ENCODE results near the gene SETD7. TPM values are rescaled to one million over a fixed set of nuclear protein-coding genes. Genes with fewer than 3 reads are reported as not detected.

SETD7 gene
- total and polyA plus RNA-seq, 2 donors from 2014 or later = 6.5 to 29.1 TPM

DNA sequence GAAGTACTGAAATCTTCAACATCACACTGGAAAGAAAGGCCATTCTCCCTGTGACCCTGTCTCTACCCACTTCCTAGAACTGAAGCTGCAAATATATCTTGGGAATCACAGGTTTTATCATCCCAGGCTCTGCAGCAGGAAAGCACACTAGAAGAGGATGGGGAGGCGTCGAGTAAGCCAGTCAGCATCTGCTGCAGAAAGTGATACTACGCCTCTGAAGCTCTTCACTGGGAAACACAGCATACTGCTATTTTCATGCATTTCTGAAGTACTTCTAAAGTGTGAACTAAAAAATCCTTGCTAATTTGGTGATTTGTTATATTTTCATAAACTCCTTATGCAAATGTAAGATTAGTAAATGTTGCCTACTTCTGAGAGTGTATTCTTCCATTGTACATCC lies 73.0 kb downstream of the SETD7 start:
- peaks cover 0 to 2% (median 0%) of the 10 kb centered on the region in 3 donors for H3K36me3 ChIP-seq (ENCODE audit: control insufficient read depth in 2 of 3, insufficient read depth in 3 of 3, low read length in 3 of 3)
- intact Hi-C loops (cut with DNase I) = no loop called here
- FAIRE-seq = no peak

DNA sequence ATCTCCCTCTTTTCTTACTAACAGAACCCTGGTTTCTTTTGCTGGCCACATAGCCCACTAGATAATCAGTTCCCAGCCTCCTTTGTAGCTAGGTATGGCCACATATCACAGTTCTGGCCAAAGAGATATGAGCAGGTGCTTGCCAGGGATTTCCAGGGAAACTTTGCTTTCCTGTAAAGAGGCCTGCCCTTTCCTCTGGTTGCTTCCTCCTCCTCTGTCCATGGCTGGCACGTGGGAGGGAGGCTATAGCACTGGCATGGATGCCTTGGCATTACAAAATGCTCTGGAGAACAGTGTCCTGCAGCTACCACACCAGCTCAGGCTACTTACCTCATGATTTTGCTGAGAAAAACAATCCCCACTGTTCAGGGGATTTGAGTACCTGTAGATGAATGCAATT lies 74.6 kb downstream of the SETD7 start:
- Histone ChIP-seq H3K4me3 (ENCODE audit: low read length in 3 of 3) (no peak overlapping the region), H3K9ac (ENCODE audit: low read length in 3 of 3) (no peak overlapping the region), H3K27me3 (ENCODE audit: control insufficient read depth, insufficient read depth, low read length) (no peaks in the 10 kb centered on the region), H3K9me3 (ENCODE audit: control insufficient read depth in 2 of 3, insufficient read depth in 1 of 3, low read length in 3 of 3) (no peaks in the 10 kb centered on the region), H3K4me1 (ENCODE audit: control insufficient read depth in 2 of 3, insufficient read depth in 2 of 3, low read depth in 1 of 3, low read length in 3 of 3) (no peaks in the 10 kb centered on the region), H3K27ac (ENCODE audit: low read depth in 2 of 2, low read length in 2 of 2) (no peak overlapping the region), H3K36me3 (ENCODE audit: control insufficient read depth in 2 of 3, insufficient read depth in 3 of 3, low read length in 3 of 3) (peaks cover 0 to 2% (median 0%) of the 10 kb centered on the region in 3 donors)
- FAIRE-seq (no peak), DNase-seq (no peak)
- TF ChIP-seq, protein P1, sequence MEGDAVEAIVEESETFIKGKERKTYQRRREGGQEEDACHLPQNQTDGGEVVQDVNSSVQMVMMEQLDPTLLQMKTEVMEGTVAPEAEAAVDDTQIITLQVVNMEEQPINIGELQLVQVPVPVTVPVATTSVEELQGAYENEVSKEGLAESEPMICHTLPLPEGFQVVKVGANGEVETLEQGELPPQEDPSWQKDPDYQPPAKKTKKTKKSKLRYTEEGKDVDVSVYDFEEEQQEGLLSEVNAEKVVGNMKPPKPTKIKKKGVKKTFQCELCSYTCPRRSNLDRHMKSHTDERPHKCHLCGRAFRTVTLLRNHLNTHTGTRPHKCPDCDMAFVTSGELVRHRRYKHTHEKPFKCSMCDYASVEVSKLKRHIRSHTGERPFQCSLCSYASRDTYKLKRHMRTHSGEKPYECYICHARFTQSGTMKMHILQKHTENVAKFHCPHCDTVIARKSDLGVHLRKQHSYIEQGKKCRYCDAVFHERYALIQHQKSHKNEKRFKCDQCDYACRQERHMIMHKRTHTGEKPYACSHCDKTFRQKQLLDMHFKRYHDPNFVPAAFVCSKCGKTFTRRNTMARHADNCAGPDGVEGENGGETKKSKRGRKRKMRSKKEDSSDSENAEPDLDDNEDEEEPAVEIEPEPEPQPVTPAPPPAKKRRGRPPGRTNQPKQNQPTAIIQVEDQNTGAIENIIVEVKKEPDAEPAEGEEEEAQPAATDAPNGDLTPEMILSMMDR (IDR thresholded peaks at IDR 0.05; ENCODE audit: borderline replicate concordance, extremely low read depth, insufficient read depth) = no peak
- intact Hi-C loops (cut with DNase I) = no loop called here

More for the DNA sequence above, 73.0 kb downstream of the SETD7 start:
- TF ChIP-seq, protein P1 (IDR thresholded peaks at IDR 0.05; ENCODE audit: borderline replicate concordance, extremely low read depth, insufficient read depth) = no peak
- no peak overlapping the region for H3K4me3 ChIP-seq (ENCODE audit: low read length in 3 of 3)
- no peaks in the 10 kb centered on the region for H3K27me3 ChIP-seq (ENCODE audit: control insufficient read depth, insufficient read depth, low read length)
- no peak overlapping the region for H3K9ac ChIP-seq (ENCODE audit: low read length in 3 of 3)
- no peak for DNase-seq
- H3K9me3 ChIP-seq (ENCODE audit: control insufficient read depth in 2 of 3, insufficient read depth in 1 of 3, low read length in 3 of 3) = no peaks in the 10 kb centered on the region
- H3K4me1 ChIP-seq (ENCODE audit: control insufficient read depth in 2 of 3, insufficient read depth in 2 of 3, low read depth in 1 of 3, low read length in 3 of 3) = no peaks in the 10 kb centered on the region
- H3K27ac ChIP-seq (ENCODE audit: low read depth in 2 of 2, low read length in 2 of 2) = no peak overlapping the region

DNA sequence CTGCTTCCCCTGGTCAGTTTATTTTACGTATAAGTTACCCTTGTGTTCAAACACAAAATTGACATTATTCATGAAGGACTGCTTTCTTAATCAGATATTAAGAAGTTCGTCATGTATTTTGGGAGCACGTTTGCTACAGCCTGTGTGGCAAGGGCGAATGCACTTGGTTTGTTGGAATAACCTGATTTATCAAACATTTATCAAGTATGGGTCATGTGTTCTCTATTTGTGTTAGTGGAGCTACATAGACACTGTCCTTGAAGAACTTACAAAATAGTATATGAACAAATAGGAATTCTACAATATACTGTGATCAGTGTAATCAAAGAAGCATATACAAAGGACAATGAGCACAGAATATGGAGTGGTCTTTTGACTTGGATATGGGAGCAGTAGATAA lies 79.7 kb downstream of the SETD7 start:
- Histone ChIP-seq H3K9me3 (ENCODE audit: control insufficient read depth in 2 of 3, insufficient read depth in 1 of 3, low read length in 3 of 3) (peaks cover 0 to 5% (median 0%) of the 10 kb centered on the region in 3 donors), H3K27ac (ENCODE audit: low read depth in 2 of 2, low read length in 2 of 2) (no peak overlapping the region), H3K4me1 (ENCODE audit: control insufficient read depth in 2 of 3, insufficient read depth in 2 of 3, low read depth in 1 of 3, low read length in 3 of 3) (no peaks in the 10 kb centered on the region), H3K27me3 (ENCODE audit: control insufficient read depth, insufficient read depth, low read length) (no peaks in the 10 kb centered on the region), H3K9ac (ENCODE audit: low read length in 3 of 3) (no peak overlapping the region), H3K4me3 (ENCODE audit: low read length in 3 of 3) (no peak overlapping the region), H3K36me3 (ENCODE audit: control insufficient read depth in 2 of 3, insufficient read depth in 3 of 3, low read length in 3 of 3) (peaks cover 6 to 11% (median 8%) of the 10 kb centered on the region in 3 donors)
- TF ChIP-seq, protein P1 (IDR thresholded peaks at IDR 0.05; ENCODE audit: borderline replicate concordance, extremely low read depth, insufficient read depth) = no peak
- FAIRE-seq (no peak), DNase-seq (no peak)
- intact Hi-C loops (cut with DNase I) = no loop called here

DNA sequence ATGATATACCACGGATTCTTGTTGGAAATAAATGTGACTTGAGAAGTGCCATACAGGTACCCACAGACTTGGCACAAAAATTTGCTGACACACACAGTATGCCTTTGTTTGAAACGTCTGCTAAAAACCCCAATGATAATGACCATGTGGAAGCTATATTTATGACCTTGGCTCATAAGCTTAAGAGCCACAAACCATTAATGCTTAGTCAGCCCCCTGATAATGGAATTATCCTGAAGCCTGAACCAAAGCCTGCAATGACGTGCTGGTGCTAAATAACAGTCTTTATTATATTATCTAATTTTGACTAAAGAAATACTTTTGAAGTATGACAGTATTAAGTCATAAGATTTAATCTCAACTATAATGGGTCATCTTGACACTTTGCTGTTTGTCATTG lies 83.2 kb downstream of the SETD7 start:
- Histone ChIP-seq H3K4me1 (ENCODE audit: control insufficient read depth in 2 of 3, insufficient read depth in 2 of 3, low read depth in 1 of 3, low read length in 3 of 3) (no peaks in the 10 kb centered on the region), H3K9me3 (ENCODE audit: control insufficient read depth in 2 of 3, insufficient read depth in 1 of 3, low read length in 3 of 3) (peaks cover 0 to 11% (median 0%) of the 10 kb centered on the region in 3 donors), H3K36me3 (ENCODE audit: control insufficient read depth in 2 of 3, insufficient read depth in 3 of 3, low read length in 3 of 3) (peaks cover 6 to 11% (median 8%) of the 10 kb centered on the region in 3 donors), H3K9ac (ENCODE audit: low read length in 3 of 3) (no peak overlapping the region), H3K27ac (ENCODE audit: low read depth in 2 of 2, low read length in 2 of 2) (no peak overlapping the region), H3K27me3 (ENCODE audit: control insufficient read depth, insufficient read depth, low read length) (no peaks in the 10 kb centered on the region), H3K4me3 (ENCODE audit: low read length in 3 of 3) (no peak overlapping the region)
- no peak for FAIRE-seq
- intact Hi-C loops (cut with DNase I) = no loop called here
- DNase-seq = no peak
- TF ChIP-seq, protein P1 (IDR thresholded peaks at IDR 0.05; ENCODE audit: borderline replicate concordance, extremely low read depth, insufficient read depth) = no peak

All from kidney (tissue), 14 donors.